HEK293 (cell line): ENCODE results near the gene IDH3B.

Source experiments
- CTCF ChIA-PET: fragments of 350-600 bp; formaldehyde crosslinking; extraction: SDS; loops from one replicate; lab custom pipeline; 2021; ENCODE audit warnings: antibody characterized with exemption; lab: Yijun Ruan, JAX
- POLR2A ChIA-PET: fragments of 300-600 bp; formaldehyde crosslinking; extraction: SDS; loops from one replicate; lab custom pipeline; 2020; ENCODE audit warnings: antibody characterized with exemption, inconsistent platforms; lab: Yijun Ruan, JAX
- H3K27ac ChIP-seq: fragments of 200-500 bp; sonication (Bioruptor generic); 2 replicates; pipeline ENCODE4 v1.5.1; 2014; ENCODE audit warnings: low read depth, low read length, control low read depth, inconsistent platforms; ENCODE audit errors: extremely low read depth
- H3K36me3 ChIP-seq, 2 experiments: fragments of 200-500 bp in 1 of 2; sonication (Bioruptor generic) in 1 of 2; 1 replicate in 1 of 2; 2 replicates in 1 of 2; pipeline ENCODE4 v1.5.1; 2014 to 2017; ENCODE audit warnings: inconsistent platforms in 2 of 2, low read length in 2 of 2; ENCODE audit not compliant: control insufficient read depth in 2 of 2, insufficient read depth in 1 of 2
- H3K4me1 ChIP-seq: fragments of 200-500 bp; sonication (Bioruptor generic); 2 replicates; pipeline ENCODE4 v1.5.1; 2014; ENCODE audit warnings: mild to moderate bottlenecking, low read length, inconsistent platforms; ENCODE audit not compliant: control insufficient read depth, insufficient read depth
- H3K4me3 ChIP-seq: 2 replicates; pipeline ENCODE4 v1.5.1; 2011; ENCODE audit warnings: low read depth, mild to moderate bottlenecking, control low read depth, low read length, moderate library complexity
- H3K9me3 ChIP-seq: fragments of 200-500 bp; sonication (Bioruptor generic); 2 replicates; pipeline ENCODE4 v1.5.1; 2014; ENCODE audit warnings: low read depth, low read length, inconsistent platforms; ENCODE audit not compliant: control insufficient read depth, insufficient read depth
- BCL11A ChIP-seq: fragments of 450-650 bp; formaldehyde crosslinking; IDR thresholded peaks from 2 replicates; pipeline ENCODE4 v1.5.1; 2016; ENCODE audit warnings: low read depth, missing biosample characterization, missing genetic modification characterization
- HIC1 ChIP-seq: fragments of 450-650 bp; formaldehyde crosslinking; IDR thresholded peaks from 2 replicates; pipeline ENCODE4 v1.5.1; 2016; ENCODE audit warnings: missing biosample characterization, missing genetic modification characterization
- KLF9 ChIP-seq: fragments of 450-650 bp; formaldehyde crosslinking; IDR thresholded peaks from 2 replicates; pipeline ENCODE4 v1.5.1; 2016; ENCODE audit warnings: missing biosample characterization, missing genetic modification characterization, low read depth
- SCRT2 ChIP-seq: fragments of 450-650 bp; formaldehyde crosslinking; IDR thresholded peaks from 2 replicates; pipeline ENCODE4 v1.5.1; 2016; ENCODE audit warnings: missing biosample characterization, missing genetic modification characterization
- ZBTB20 ChIP-seq: fragments of 450-650 bp; formaldehyde crosslinking; IDR thresholded peaks from 2 replicates; pipeline ENCODE4 v1.5.1; 2016; ENCODE audit warnings: missing biosample characterization, missing genetic modification characterization
- ZBTB48 ChIP-seq: fragments of 450-650 bp; formaldehyde crosslinking; IDR thresholded peaks from 2 replicates; pipeline ENCODE4 v1.5.1; 2016; ENCODE audit warnings: missing biosample characterization, missing genetic modification characterization
- ZFP37 ChIP-seq: fragments of 450-650 bp; formaldehyde crosslinking; IDR thresholded peaks from 2 replicates; pipeline ENCODE4 v1.5.1; 2016; ENCODE audit warnings: missing biosample characterization, missing genetic modification characterization
- ZNF175 ChIP-seq: fragments of 450-650 bp; formaldehyde crosslinking; IDR thresholded peaks from 2 replicates; pipeline ENCODE4 v1.5.1; 2016; ENCODE audit warnings: missing biosample characterization, missing genetic modification characterization
- ZNF184 ChIP-seq: fragments of 450-650 bp; IDR thresholded peaks from 2 replicates; pipeline ENCODE4 v1.5.1; 2018; ENCODE audit warnings: missing biosample characterization, mild to moderate bottlenecking, missing genetic modification characterization
- ZNF211 ChIP-seq: fragments of 450-650 bp; formaldehyde crosslinking; IDR thresholded peaks from 2 replicates; pipeline ENCODE4 v1.5.1; 2016; ENCODE audit warnings: low read depth, missing biosample characterization, missing genetic modification characterization
- ZNF23 ChIP-seq: fragments of 450-650 bp; formaldehyde crosslinking; IDR thresholded peaks from 2 replicates; pipeline ENCODE4 v1.5.1; 2016; ENCODE audit warnings: missing biosample characterization, missing genetic modification characterization, borderline replicate concordance
- ZNF26 ChIP-seq: fragments of 450-650 bp; formaldehyde crosslinking; IDR thresholded peaks from 2 replicates; pipeline ENCODE4 v1.5.1; 2016; ENCODE audit warnings: missing biosample characterization, missing genetic modification characterization
- ZNF341 ChIP-seq: fragments of 450-650 bp; formaldehyde crosslinking; IDR thresholded peaks from 2 replicates; pipeline ENCODE4; 2016; ENCODE audit warnings: low read depth, missing biosample characterization, missing genetic modification characterization
- ZNF391 ChIP-seq: fragments of 450-650 bp; formaldehyde crosslinking; IDR thresholded peaks from 2 replicates; pipeline ENCODE4 v1.5.1; 2016; ENCODE audit warnings: low read depth, missing biosample characterization, missing genetic modification characterization, borderline replicate concordance
- ZNF501 ChIP-seq: fragments of 450-650 bp; formaldehyde crosslinking; IDR thresholded peaks from 2 replicates; pipeline ENCODE4 v1.5.1; 2016; ENCODE audit warnings: missing biosample characterization, missing genetic modification characterization
- ZNF585B ChIP-seq: fragments of 450-650 bp; formaldehyde crosslinking; IDR thresholded peaks from 2 replicates; pipeline ENCODE4 v1.5.1; 2016; ENCODE audit warnings: missing biosample characterization, missing genetic modification characterization
- ZNF747 ChIP-seq: fragments of 450-650 bp; formaldehyde crosslinking; IDR thresholded peaks from 2 replicates; pipeline ENCODE4 v1.5.1; 2016; ENCODE audit warnings: missing biosample characterization, missing genetic modification characterization
- ZNF76 ChIP-seq: fragments of 450-650 bp; formaldehyde crosslinking; IDR thresholded peaks from 2 replicates; pipeline ENCODE4; 2016; ENCODE audit warnings: low read depth, missing biosample characterization, missing genetic modification characterization, borderline replicate concordance
- ZSCAN30 ChIP-seq: fragments of 450-650 bp; IDR thresholded peaks from 2 replicates; pipeline ENCODE4 v1.5.1; 2018; ENCODE audit warnings: missing biosample characterization, mild to moderate bottlenecking, missing genetic modification characterization, moderate library complexity
- ZSCAN4 ChIP-seq: fragments of 450-650 bp; formaldehyde crosslinking; IDR thresholded peaks from 2 replicates; pipeline ENCODE4 v1.5.1; 2017; ENCODE audit warnings: missing biosample characterization, missing genetic modification characterization
- TF ChIP-seq, protein P1 (sequence below): fragments of 450-650 bp; formaldehyde crosslinking; IDR thresholded peaks from 2 replicates; pipeline ENCODE4 v1.5.1; 2016; ENCODE audit warnings: missing biosample characterization, missing genetic modification characterization
- TF ChIP-seq, protein P2 (sequence below): fragments of 450-650 bp; formaldehyde crosslinking; IDR thresholded peaks from 2 replicates; pipeline ENCODE4 v1.5.1; 2016; ENCODE audit warnings: missing biosample characterization, missing genetic modification characterization
- TF ChIP-seq, protein P3 (sequence below): fragments of 450-650 bp; formaldehyde crosslinking; IDR thresholded peaks from 2 replicates; pipeline ENCODE4 v1.5.1; 2016; ENCODE audit warnings: missing biosample characterization, missing genetic modification characterization
- TF ChIP-seq, protein P4 (sequence below): sonication (generic); formaldehyde crosslinking; IDR thresholded peaks from 2 replicates; pipeline ENCODE4 v1.8.1; 2022; ENCODE audit warnings: mild to moderate bottlenecking, moderate library complexity, missing genetic modification reagents

Gene IDH3B

DNA sequence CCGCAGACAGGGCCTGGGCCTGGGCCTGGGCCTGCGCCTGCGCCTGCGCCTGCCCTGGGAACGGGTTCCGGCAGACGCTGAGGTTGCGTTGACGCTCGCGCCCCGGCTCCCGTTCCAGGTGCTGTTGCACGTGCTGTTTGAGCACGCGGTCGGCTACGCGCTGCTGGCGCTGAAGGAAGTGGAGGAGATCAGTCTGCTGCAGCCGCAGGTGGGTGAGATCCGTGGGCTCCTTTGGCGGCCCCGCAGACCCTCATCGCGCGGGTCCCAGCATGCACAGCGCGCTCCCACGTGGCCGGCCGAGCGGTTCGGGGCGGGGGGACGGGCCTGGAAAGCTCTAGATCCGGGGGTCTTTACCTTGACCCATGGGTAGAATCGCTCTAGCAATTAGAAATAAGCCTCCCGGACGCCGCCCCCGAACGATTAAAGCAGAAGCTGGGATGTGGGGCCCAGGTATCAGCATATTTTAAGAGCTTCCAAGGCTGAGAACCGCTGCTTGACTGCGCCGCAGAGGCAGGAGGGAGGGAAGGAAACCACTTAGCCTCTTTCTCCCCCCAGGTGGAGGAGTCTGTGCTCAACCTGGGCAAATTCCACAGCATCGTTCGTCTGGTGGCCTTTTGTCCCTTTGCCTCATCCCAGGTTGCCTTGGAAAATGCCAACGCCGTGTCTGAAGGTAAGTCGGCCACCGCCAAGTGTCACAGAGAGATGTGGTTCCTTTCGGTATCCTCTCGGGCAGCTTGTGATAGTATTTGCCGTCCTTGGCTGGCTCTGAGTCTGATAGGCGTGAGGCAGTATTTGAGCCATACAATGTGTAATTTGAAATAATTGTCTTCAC, 11.1 kb downstream of the IDH3B start:
- Histone ChIP-seq H3K9me3 (no peaks in the 10 kb centered on the region), H3K36me3 (peaks cover 37 to 51% of the 10 kb centered on the region in 2 experiments), H3K27ac (peak overlapping the region; percentile 97), H3K4me3 (peak overlapping the region; percentile 84), H3K4me1 (peaks cover 7% of the 10 kb centered on the region)
- ChIA-PET POLR2A (interaction anchor here (0.6 to 6.7 kb wide), 27 partner anchors 9 to 549 kb away, joined by 3 to 133 read pairs (median 5); partner anchors contain the start of genes IDH3B and SNRPB), CTCF (interaction anchor here (0.5 to 16.0 kb wide), 3 partner anchors 11 to 200 kb away, joined by 3 to 166 read pairs (median 6); no protein-coding TSS in a partner anchor)
- peak; percentile 40; the same call in 1 of the 2 replicates for TF ChIP-seq ZNF391 (tag by site-specific recombination)
- peak; percentile 82 for TF ChIP-seq SCRT2 (tag by site-specific recombination)
- no peak for TF ChIP-seq ZNF26 (tag by site-specific recombination)
- TF ChIP-seq BCL11A (tag by site-specific recombination) = no peak
- TF ChIP-seq ZNF76 (tag by site-specific recombination) = peak; percentile 92
- TF ChIP-seq, protein P1, sequence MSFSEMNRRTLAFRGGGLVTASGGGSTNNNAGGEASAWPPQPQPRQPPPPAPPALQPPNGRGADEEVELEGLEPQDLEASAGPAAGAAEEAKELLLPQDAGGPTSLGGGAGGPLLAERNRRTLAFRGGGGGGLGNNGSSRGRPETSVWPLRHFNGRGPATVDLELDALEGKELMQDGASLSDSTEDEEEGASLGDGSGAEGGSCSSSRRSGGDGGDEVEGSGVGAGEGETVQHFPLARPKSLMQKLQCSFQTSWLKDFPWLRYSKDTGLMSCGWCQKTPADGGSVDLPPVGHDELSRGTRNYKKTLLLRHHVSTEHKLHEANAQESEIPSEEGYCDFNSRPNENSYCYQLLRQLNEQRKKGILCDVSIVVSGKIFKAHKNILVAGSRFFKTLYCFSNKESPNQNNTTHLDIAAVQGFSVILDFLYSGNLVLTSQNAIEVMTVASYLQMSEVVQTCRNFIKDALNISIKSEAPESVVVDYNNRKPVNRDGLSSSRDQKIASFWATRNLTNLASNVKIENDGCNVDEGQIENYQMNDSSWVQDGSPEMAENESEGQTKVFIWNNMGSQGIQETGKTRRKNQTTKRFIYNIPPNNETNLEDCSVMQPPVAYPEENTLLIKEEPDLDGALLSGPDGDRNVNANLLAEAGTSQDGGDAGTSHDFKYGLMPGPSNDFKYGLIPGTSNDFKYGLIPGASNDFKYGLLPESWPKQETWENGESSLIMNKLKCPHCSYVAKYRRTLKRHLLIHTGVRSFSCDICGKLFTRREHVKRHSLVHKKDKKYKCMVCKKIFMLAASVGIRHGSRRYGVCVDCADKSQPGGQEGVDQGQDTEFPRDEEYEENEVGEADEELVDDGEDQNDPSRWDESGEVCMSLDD = no peak
- no peak for TF ChIP-seq ZBTB48
- no peak for TF ChIP-seq ZNF23 (tag by site-specific recombination)
- TF ChIP-seq, protein P2, sequence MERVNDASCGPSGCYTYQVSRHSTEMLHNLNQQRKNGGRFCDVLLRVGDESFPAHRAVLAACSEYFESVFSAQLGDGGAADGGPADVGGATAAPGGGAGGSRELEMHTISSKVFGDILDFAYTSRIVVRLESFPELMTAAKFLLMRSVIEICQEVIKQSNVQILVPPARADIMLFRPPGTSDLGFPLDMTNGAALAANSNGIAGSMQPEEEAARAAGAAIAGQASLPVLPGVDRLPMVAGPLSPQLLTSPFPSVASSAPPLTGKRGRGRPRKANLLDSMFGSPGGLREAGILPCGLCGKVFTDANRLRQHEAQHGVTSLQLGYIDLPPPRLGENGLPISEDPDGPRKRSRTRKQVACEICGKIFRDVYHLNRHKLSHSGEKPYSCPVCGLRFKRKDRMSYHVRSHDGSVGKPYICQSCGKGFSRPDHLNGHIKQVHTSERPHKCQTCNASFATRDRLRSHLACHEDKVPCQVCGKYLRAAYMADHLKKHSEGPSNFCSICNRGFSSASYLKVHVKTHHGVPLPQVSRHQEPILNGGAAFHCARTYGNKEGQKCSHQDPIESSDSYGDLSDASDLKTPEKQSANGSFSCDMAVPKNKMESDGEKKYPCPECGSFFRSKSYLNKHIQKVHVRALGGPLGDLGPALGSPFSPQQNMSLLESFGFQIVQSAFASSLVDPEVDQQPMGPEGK (tag by site-specific recombination) = 0 out of 2 replicates have a peak, but pooled peaks have one; percentile 14
- TF ChIP-seq ZBTB20 (tag by site-specific recombination) = peak; percentile 37; the same call in 1 of the 2 replicates
- TF ChIP-seq HIC1 (tag by site-specific recombination) = no peak
- no peak for TF ChIP-seq ZNF184 (tag by site-specific recombination)
- no peak for TF ChIP-seq ZNF585B (tag by site-specific recombination)
- no peak for TF ChIP-seq ZSCAN4 (tag by site-specific recombination)
- TF ChIP-seq ZSCAN30 (tag by site-specific recombination) = no peak
- TF ChIP-seq ZNF747 = no peak
- TF ChIP-seq ZNF501 (tag by site-specific recombination) = peak; percentile 42; the same call in 1 of the 2 replicates
- no peak for TF ChIP-seq ZNF175 (tag by site-specific recombination)
- TF ChIP-seq, protein P3, sequence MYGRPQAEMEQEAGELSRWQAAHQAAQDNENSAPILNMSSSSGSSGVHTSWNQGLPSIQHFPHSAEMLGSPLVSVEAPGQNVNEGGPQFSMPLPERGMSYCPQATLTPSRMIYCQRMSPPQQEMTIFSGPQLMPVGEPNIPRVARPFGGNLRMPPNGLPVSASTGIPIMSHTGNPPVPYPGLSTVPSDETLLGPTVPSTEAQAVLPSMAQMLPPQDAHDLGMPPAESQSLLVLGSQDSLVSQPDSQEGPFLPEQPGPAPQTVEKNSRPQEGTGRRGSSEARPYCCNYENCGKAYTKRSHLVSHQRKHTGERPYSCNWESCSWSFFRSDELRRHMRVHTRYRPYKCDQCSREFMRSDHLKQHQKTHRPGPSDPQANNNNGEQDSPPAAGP (tag by site-specific recombination) = peak; percentile 30; the same call in 1 of the 2 replicates
- TF ChIP-seq KLF9 = 0 out of 2 replicates have a peak, but pooled peaks have one; percentile 11
- no peak for TF ChIP-seq ZNF211
- TF ChIP-seq ZNF341 = 0 out of 2 replicates have a peak, but pooled peaks have one; percentile 13
- TF ChIP-seq, protein P4, sequence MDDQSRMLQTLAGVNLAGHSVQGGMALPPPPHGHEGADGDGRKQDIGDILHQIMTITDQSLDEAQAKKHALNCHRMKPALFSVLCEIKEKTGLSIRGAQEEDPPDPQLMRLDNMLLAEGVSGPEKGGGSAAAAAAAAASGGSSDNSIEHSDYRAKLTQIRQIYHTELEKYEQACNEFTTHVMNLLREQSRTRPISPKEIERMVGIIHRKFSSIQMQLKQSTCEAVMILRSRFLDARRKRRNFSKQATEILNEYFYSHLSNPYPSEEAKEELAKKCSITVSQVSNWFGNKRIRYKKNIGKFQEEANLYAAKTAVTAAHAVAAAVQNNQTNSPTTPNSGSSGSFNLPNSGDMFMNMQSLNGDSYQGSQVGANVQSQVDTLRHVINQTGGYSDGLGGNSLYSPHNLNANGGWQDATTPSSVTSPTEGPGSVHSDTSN (CRISPR knock-in tag) = peak; percentile 60; the same call in 1 of the 2 replicates
- peak; percentile 63; the same call in 1 of the 2 replicates for TF ChIP-seq ZFP37
